Vagina (tissue), 2 donors: ENCODE measurements around the gene SEMA5B.

ENCODE experiments used
- POLR2A ChIP-seq, 2 donors: fragments of 450-650 bp; IDR thresholded peaks; one replicate each; pipeline ENCODE4 v1.6.1; 2017; ENCODE audit warnings: antibody characterized with exemption in 2 of 2, mild to moderate bottlenecking in 2 of 2, moderate library complexity in 2 of 2
- POLR2AphosphoS5 ChIP-seq, 2 donors: sonication (generic); formaldehyde crosslinking; IDR thresholded peaks; one replicate each; pipeline ENCODE4 v1.9.0; 2017; ENCODE audit warnings: antibody characterized with exemption in 2 of 2, mild to moderate bottlenecking in 2 of 2, low read depth in 1 of 2; ENCODE audit not compliant: insufficient read depth in 1 of 2
- TF ChIP-seq, protein P1 (sequence below), 3 experiments: fragments of 450-650 bp in 2 of 3; fragments of 200-600 bp in 1 of 3; sonication (generic) in 1 of 3; IDR thresholded peaks; one replicate each; pipeline ENCODE4 v1.5.1; 2017 to 2019; ENCODE audit warnings: antibody characterized with exemption in 3 of 3, mild to moderate bottlenecking in 2 of 3, moderate library complexity in 2 of 3

DNA sequence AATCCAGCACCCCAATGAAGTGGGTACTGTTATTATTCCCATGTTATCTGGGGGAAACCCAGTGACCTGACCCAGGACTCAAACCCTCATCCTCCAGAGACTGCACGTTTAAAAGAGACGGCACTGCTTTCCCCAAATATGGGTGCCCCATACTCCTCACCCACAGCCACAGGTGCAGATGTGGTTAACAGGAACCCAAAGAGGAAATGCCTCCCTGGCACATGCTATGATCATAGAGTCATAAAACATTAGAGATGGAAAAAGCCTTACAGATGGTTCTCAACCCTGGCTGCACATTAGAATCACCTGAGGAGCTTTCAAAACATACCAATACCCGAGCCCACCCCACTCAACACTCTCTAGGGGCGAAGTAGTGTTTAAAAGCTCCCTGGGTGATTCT, 111.5 kb downstream of the SEMA5B start:
- TF ChIP-seq, protein P1, sequence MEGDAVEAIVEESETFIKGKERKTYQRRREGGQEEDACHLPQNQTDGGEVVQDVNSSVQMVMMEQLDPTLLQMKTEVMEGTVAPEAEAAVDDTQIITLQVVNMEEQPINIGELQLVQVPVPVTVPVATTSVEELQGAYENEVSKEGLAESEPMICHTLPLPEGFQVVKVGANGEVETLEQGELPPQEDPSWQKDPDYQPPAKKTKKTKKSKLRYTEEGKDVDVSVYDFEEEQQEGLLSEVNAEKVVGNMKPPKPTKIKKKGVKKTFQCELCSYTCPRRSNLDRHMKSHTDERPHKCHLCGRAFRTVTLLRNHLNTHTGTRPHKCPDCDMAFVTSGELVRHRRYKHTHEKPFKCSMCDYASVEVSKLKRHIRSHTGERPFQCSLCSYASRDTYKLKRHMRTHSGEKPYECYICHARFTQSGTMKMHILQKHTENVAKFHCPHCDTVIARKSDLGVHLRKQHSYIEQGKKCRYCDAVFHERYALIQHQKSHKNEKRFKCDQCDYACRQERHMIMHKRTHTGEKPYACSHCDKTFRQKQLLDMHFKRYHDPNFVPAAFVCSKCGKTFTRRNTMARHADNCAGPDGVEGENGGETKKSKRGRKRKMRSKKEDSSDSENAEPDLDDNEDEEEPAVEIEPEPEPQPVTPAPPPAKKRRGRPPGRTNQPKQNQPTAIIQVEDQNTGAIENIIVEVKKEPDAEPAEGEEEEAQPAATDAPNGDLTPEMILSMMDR (IDR thresholded peaks at IDR 0.05): no peak
- no peak for TF ChIP-seq POLR2AphosphoS5 (IDR thresholded peaks at IDR 0.05; ENCODE audit: insufficient read depth in 1 of 2, low read depth in 1 of 2)
- no peak for TF ChIP-seq POLR2A (IDR thresholded peaks at IDR 0.05)
